Activated naive CD4-positive, alpha-beta T cell treated with anti-CD3 and anti-CD28 coated beads, Interleukin-2, amount 10 ng/mL, durations not matched to agents 5 hours and 36 hours (primary cell): Measurements from ENCODE around the gene SLC36A3. TPM values are rescaled to one million over a fixed set of nuclear protein-coding genes. Genes with fewer than 3 reads are reported as not detected.

Experiments
- total RNA-seq, 2 experiments: library from RNA; stranded (reverse); gene quantifications; one replicate each; pipeline ENCODE4 v1.2.3, GENCODE V29; 2021

Gene SLC36A3
- total RNA-seq = not detected

DNA sequence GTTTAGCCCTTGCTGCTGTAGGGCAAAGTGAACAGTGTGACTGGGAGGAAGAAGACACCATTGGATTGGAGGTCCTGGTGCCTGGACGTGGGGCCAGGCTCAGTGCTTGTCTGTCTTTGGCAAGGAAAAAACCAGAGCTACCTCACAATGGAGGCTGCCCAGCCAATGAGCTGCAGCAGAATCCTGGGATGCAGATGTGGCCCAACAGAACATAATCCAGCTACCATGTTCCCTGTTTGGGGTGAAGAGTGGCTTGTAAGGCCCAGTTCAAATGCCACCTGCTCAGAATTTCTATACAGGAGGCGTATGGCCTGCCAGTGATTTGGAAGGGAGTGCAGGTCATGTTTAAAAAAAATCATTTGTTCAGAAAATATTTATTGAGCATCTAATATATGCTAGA lies at the start of gene SLC36A3:
SLC36A3 (minus strand) TSS at position 101 of the 400 bp plus-strand sequence. CDS start 412 bp downstream, outside the sequence.

DNA sequence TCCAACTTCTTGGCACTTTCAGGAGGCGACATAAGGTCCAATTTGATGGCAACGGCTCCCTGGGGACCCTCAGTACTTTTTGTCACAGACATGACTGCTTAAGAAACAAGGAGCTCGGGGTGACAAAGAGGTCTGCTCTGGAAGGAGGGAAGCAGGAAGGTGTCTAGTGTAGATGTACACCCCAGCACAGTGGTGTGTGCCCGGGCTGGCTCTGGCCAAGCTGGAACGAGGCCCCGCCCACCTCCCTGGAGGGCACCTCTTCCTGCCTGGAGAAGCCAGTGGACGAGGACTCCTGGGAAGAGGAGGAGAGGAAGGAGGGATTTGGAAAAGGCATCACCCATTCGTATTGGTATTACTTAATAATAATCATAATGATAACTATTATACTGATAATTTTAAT lies 43.8 kb upstream of the SLC36A3 start, which contains the start of gene SLC36A2:
SLC36A2 (minus strand) TSS at position 191 of the 400 bp plus-strand sequence; CDS start at position 92, 99 bp downstream.

DNA sequence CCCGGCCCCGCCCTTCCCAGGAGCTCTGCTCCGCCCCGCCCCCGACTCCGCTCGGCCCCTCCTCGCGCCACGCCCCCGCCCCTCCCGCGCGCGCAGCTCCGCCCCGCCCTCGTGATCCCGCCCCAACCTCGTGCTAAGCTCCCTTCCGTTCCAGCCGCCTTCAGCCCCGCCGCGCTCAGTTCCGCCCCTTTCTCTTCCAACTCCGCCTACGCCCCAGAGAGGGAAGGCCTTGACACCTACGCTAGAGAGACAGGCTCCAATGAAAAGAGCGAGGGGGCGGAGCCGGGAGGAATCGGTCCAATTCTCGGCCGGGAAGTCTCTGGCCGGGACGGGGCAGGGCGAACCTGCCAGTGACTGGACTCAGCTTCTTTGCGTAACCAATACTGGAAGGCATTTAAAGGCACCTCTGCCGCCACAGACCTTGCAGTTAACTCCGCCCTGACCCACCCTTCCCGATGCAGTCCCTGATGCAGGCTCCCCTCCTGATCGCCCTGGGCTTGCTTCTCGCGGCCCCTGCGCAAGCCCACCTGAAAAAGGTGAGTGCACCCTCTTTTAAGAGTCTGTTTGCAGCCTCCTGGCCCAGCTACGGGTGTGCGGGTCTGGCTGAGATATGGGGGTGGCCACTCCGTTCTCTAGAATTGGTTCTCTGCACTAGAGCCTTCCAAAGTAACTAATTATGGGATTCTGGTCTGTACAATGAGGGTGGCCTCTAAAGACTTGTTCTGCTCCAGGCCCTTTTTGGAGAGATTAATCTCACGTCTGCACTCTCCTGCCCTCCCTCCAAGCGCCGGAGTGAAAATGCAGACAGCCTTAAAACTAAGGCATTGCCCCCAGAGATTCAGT lies 50.6 kb downstream of the SLC36A3 start, which contains the start of gene GM2A:
GM2A (plus strand) TSS at position 424 of the 843 bp plus-strand sequence; CDS start at position 456, 32 bp downstream.

Other genes starting within 250 kb of the SLC36A3 start
- gene TNIP1, start 222.7 kb downstream of the SLC36A3 start, total RNA-seq = 100 to 1,000 TPM; 143 to 148 TPM
- 100 to 1,000 TPM; 540 to 545 TPM for gene ANXA6, start 146.0 kb downstream of the SLC36A3 start, total RNA-seq
- gene CCDC69, start 79.7 kb downstream of the SLC36A3 start, total RNA-seq = 10 to 100 TPM; 63.3 to 64.7 TPM
- 10 to 100 TPM; 23.5 to 26.4 TPM for gene GM2A, start 50.6 kb downstream of the SLC36A3 start, total RNA-seq
- not detected for gene SLC36A2, start 43.8 kb upstream of the SLC36A3 start, total RNA-seq
- 1 to 10 TPM; 5.6 to 5.7 TPM for gene SLC36A1, start 143.8 kb upstream of the SLC36A3 start, total RNA-seq